Measurements from ENCODE around the gene AGK. TPM values are rescaled to one million over a fixed set of nuclear protein-coding genes. Genes with fewer than 3 reads are reported as not detected.

The AGK gene
- total RNA-seq, 1 experiment from 2014 or later = 41.9 TPM

GRCh38 chr7:141587304-141587703 lies 36.1 kb downstream of the AGK start:
- H3K27me3 ChIP-seq (replicated peaks; ENCODE audit: insufficient read depth, low read depth, low read length, poor library complexity) = no peaks in the 10 kb centered on the region
- no peaks in the 10 kb centered on the region for H3K4me1 ChIP-seq (ENCODE audit: insufficient read depth, low read length, poor library complexity, severe bottlenecking)
- no peak for DNase-seq (ENCODE audit: low spot score)
- no peaks in the 10 kb centered on the region for H3K9me3 ChIP-seq (ENCODE audit: low read depth, low read length, poor library complexity, severe bottlenecking)
- TF ChIP-seq CTCF (conservative IDR thresholded peaks at IDR 0.05; ENCODE audit: low read depth, low read length) (no peak), EZH2 (IDR thresholded peaks at IDR 0.05; ENCODE audit: borderline replicate concordance, low read depth, low read length, poor library complexity, severe bottlenecking) (no peak)
- ChIA-PET CTCF (interaction anchor here (0.6 kb wide), 1 partner anchor 766 kb away, joined by 4 read pairs; no protein-coding TSS in a partner anchor), POLR2A (ENCODE audit: low non-redundant PET) (no interaction called here)
- intact Hi-C loops (cut with micrococcal nuclease; ENCODE audit: unreplicated experiment) = no loop called here
- H3K4me3 ChIP-seq (ENCODE audit: low read depth, low read length, poor library complexity, severe bottlenecking) = no peak overlapping the region
- BruUV-seq (replicated peaks) = no TSS peak
- no peak overlapping the region for H3K27ac ChIP-seq (ENCODE audit: low read depth, low read length, poor library complexity, severe bottlenecking)
- no peaks in the 10 kb centered on the region for H3K36me3 ChIP-seq (ENCODE audit: insufficient read depth, low read length, poor library complexity, severe bottlenecking)

GRCh38 chr7:141588912-141589311 lies 37.7 kb downstream of the AGK start:
- intact Hi-C loops (cut with micrococcal nuclease; ENCODE audit: unreplicated experiment) = no loop called here
- CTCF ChIA-PET = no interaction called here
- POLR2A ChIA-PET (ENCODE audit: low non-redundant PET) = no interaction called here
- no peak overlapping the region for H3K27ac ChIP-seq (ENCODE audit: low read depth, low read length, poor library complexity, severe bottlenecking)
- BruUV-seq (replicated peaks) = no TSS peak
- H3K4me1 ChIP-seq (ENCODE audit: insufficient read depth, low read length, poor library complexity, severe bottlenecking) = no peaks in the 10 kb centered on the region
- no peaks in the 10 kb centered on the region for H3K27me3 ChIP-seq (replicated peaks; ENCODE audit: insufficient read depth, low read depth, low read length, poor library complexity)
- H3K36me3 ChIP-seq (ENCODE audit: insufficient read depth, low read length, poor library complexity, severe bottlenecking) = no peaks in the 10 kb centered on the region
- no peaks in the 10 kb centered on the region for H3K9me3 ChIP-seq (ENCODE audit: low read depth, low read length, poor library complexity, severe bottlenecking)
- no peak overlapping the region for H3K4me3 ChIP-seq (ENCODE audit: low read depth, low read length, poor library complexity, severe bottlenecking)
- no peak for TF ChIP-seq EZH2 (IDR thresholded peaks at IDR 0.05; ENCODE audit: borderline replicate concordance, low read depth, low read length, poor library complexity, severe bottlenecking)
- TF ChIP-seq CTCF (conservative IDR thresholded peaks at IDR 0.05; ENCODE audit: low read depth, low read length) = no peak
- DNase-seq (ENCODE audit: low spot score) = no peak

- Histone ChIP-seq H3K27ac (ENCODE audit: low read depth, low read length, poor library complexity, severe bottlenecking) (no peak overlapping the region), H3K4me3 (ENCODE audit: low read depth, low read length, poor library complexity, severe bottlenecking) (no peak overlapping the region), H3K36me3 (ENCODE audit: insufficient read depth, low read length, poor library complexity, severe bottlenecking) (no peaks in the 10 kb centered on the region), H3K4me1 (ENCODE audit: insufficient read depth, low read length, poor library complexity, severe bottlenecking) (no peaks in the 10 kb centered on the region), H3K27me3 (replicated peaks; ENCODE audit: insufficient read depth, low read depth, low read length, poor library complexity) (no peaks in the 10 kb centered on the region), H3K9me3 (ENCODE audit: low read depth, low read length, poor library complexity, severe bottlenecking) (no peaks in the 10 kb centered on the region)
- ChIA-PET POLR2A (ENCODE audit: low non-redundant PET) (no interaction called here), CTCF (no interaction called here)
- no peak for DNase-seq (ENCODE audit: low spot score)
- no peak for TF ChIP-seq CTCF (conservative IDR thresholded peaks at IDR 0.05; ENCODE audit: low read depth, low read length)
- TF ChIP-seq EZH2 (IDR thresholded peaks at IDR 0.05; ENCODE audit: borderline replicate concordance, low read depth, low read length, poor library complexity, severe bottlenecking) = no peak
- no TSS peak for BruUV-seq (replicated peaks)
- intact Hi-C loops (cut with micrococcal nuclease; ENCODE audit: unreplicated experiment) = no loop called here
Measured at GRCh38 chr7:141590071-141590470, 38.9 kb downstream of the AGK start.

Measured in A673 (cell line).